IMR-90 (cell line): ENCODE data around the gene SNAPIN. TPM values are rescaled to one million over a fixed set of nuclear protein-coding genes. Genes with fewer than 3 reads are reported as not detected.

Experiments
- microRNA-seq, 2 experiments: library from miRNA; stranded (forward) in 1 of 2; unstranded in 1 of 2; fragments of 10-50 nt in 1 of 2; fragments of <30 nt in 1 of 2; gene quantifications in 1 of 2; microRNA quantifications in 1 of 2; one replicate each; pipeline versions ENCODE3 to v1.1.0; 2013 to 2020; ENCODE audit not compliant: insufficient read depth in 1 of 2, insufficient read length in 1 of 2, unreplicated experiment in 1 of 2
- polyA plus RNA-seq, 3 experiments: library from polyadenylated mRNA; depleted of rRNA; stranded (reverse); fragments of >200 nt; gene quantifications; 2 replicates each; pipeline ENCODE4 v1.2.3, GENCODE V29; 2012; ENCODE audit warnings: low replicate concordance in 1 of 3
- small RNA-seq, 5 experiments: library from RNA; depleted of rRNA; stranded (forward); fragments of <200 nt; gene quantifications; one replicate each; pipeline ENCODE3, GENCODE V24; 2012
- total RNA-seq: library from RNA; depleted of rRNA; stranded (reverse); fragments of >200 nt; gene quantifications from 2 replicates; pipeline ENCODE4 v1.2.3, GENCODE V29; 2012; rRNA removed

SNAPIN gene
- total and polyA plus RNA-seq, 2 of the 4 experiments (the other 2 are of a cell fraction), result 37.4 to 40.9 TPM

Small RNA genes within 50 kb of the gene (microRNA-seq; reads per million reads assigned to microRNA genes)
- gene MIR8083 (ENCODE audit: insufficient read depth in 1 of 2, insufficient read length in 1 of 2, unreplicated experiment in 1 of 2) (0 reads per million in 2 experiments), gene RN7SL372P (ENCODE audit: insufficient read depth, insufficient read length) (not detected)

Small RNA genes within 50 kb of the gene (small RNA-seq; reads per million reads assigned to genes)
- gene MIR8083, result 0 reads per million in 5 experiments
- 0 reads per million in 5 experiments for gene RN7SL372P

Other genes with a start within 250 kb of the SNAPIN start
- gene S100A7A, start 242.2 kb upstream of the SNAPIN start, total RNA-seq, result not detected in 2 replicates
- not detected in 2 replicates for gene S100A7A, start 242.2 kb upstream of the SNAPIN start, polyA plus RNA-seq (2012; rRNA removed)
- gene S100A7, start 198.1 kb upstream of the SNAPIN start, total RNA-seq, result not detected in 2 replicates
- gene S100A7, start 198.1 kb upstream of the SNAPIN start, polyA plus RNA-seq (2012; rRNA removed), result not detected in 2 replicates
- gene S100A6, start 122.7 kb upstream of the SNAPIN start, total RNA-seq, result 373 and 555 TPM in 2 replicates
- gene S100A6, start 122.7 kb upstream of the SNAPIN start, polyA plus RNA-seq (2012; rRNA removed), result 1,755 and 2,394 TPM in 2 replicates
- gene S100A5, start 117.8 kb upstream of the SNAPIN start, total RNA-seq, result 0.56 TPM in 1 of 2 replicates, not detected in the other
- gene S100A5, start 117.8 kb upstream of the SNAPIN start, polyA plus RNA-seq (2012; rRNA removed), result 0.27 and 0.55 TPM in 2 replicates
- gene S100A4, start 112.9 kb upstream of the SNAPIN start, total RNA-seq, result 5.6 and 7.5 TPM in 2 replicates
- gene S100A4, start 112.9 kb upstream of the SNAPIN start, polyA plus RNA-seq (2012; rRNA removed), result 15.0 and 16.6 TPM in 2 replicates
- gene S100A3, start 109.4 kb upstream of the SNAPIN start, total RNA-seq, result 1.4 and 2.9 TPM in 2 replicates
- 4.5 and 6.2 TPM in 2 replicates for gene S100A3, start 109.4 kb upstream of the SNAPIN start, polyA plus RNA-seq (2012; rRNA removed)
- 3.6 and 4.4 TPM in 2 replicates for gene S100A2, start 92.9 kb upstream of the SNAPIN start, total RNA-seq
- 7.9 and 9.5 TPM in 2 replicates for gene S100A2, start 92.9 kb upstream of the SNAPIN start, polyA plus RNA-seq (2012; rRNA removed)
- gene S100A16, start 45.6 kb upstream of the SNAPIN start, total RNA-seq, result 201 and 226 TPM in 2 replicates
- 515 and 543 TPM in 2 replicates for gene S100A16, start 45.6 kb upstream of the SNAPIN start, polyA plus RNA-seq (2012; rRNA removed)
- gene S100A14, start 42.4 kb upstream of the SNAPIN start, total RNA-seq, result not detected in 2 replicates
- gene S100A14, start 42.4 kb upstream of the SNAPIN start, polyA plus RNA-seq (2012; rRNA removed), result 0.10 and 0.14 TPM in 2 replicates
- gene S100A13, start 31.2 kb upstream of the SNAPIN start, total RNA-seq, result 122 and 225 TPM in 2 replicates
- gene S100A13, start 31.2 kb upstream of the SNAPIN start, polyA plus RNA-seq (2012; rRNA removed), result 468 and 529 TPM in 2 replicates
- gene S100A1, start 30.3 kb upstream of the SNAPIN start, total RNA-seq, result 0.18 TPM in 1 of 2 replicates, not detected in the other
- 0.29 and 0.59 TPM in 2 replicates for gene S100A1, start 30.3 kb upstream of the SNAPIN start, polyA plus RNA-seq (2012; rRNA removed)
- gene CHTOP, start 24.6 kb upstream of the SNAPIN start, total RNA-seq, result 33.9 and 38.9 TPM in 2 replicates
- gene CHTOP, start 24.6 kb upstream of the SNAPIN start, polyA plus RNA-seq (2012; rRNA removed), result 49.3 and 50.8 TPM in 2 replicates
- gene ILF2, start 12.3 kb downstream of the SNAPIN start, total RNA-seq, result 405 and 504 TPM in 2 replicates
- gene ILF2, start 12.3 kb downstream of the SNAPIN start, polyA plus RNA-seq (2012; rRNA removed), result 269 and 273 TPM in 2 replicates
- not detected in 2 replicates for gene NPR1, start 20.0 kb downstream of the SNAPIN start, total RNA-seq
- gene NPR1, start 20.0 kb downstream of the SNAPIN start, polyA plus RNA-seq (2012; rRNA removed), result 0.02 and 0.03 TPM in 2 replicates
- gene INTS3, start 69.3 kb downstream of the SNAPIN start, total RNA-seq, result 28.1 and 33.5 TPM in 2 replicates
- 53.9 and 59.4 TPM in 2 replicates for gene INTS3, start 69.3 kb downstream of the SNAPIN start, polyA plus RNA-seq (2012; rRNA removed)
- gene SLC27A3, start 116.7 kb downstream of the SNAPIN start, total RNA-seq, result 1.9 and 3.2 TPM in 2 replicates
- gene SLC27A3, start 116.7 kb downstream of the SNAPIN start, polyA plus RNA-seq (2012; rRNA removed), result 9.3 and 9.6 TPM in 2 replicates